A549 (cell line): ENCODE measurements around the gene NCAPD2. TPM values are rescaled to one million over a fixed set of nuclear protein-coding genes. Genes with fewer than 3 reads are reported as not detected.
"Not testable (repeated sequence)": the region's sequence is repeated elsewhere in the genome, so short reads cannot be mapped to it uniquely, and the experiment has no call there.

Source experiments
- ATAC-seq, 2 experiments: fragments of 200-7000 bp in 1 of 2; fragments of >200 bp in 1 of 2; cut with Nextera tagmentation in 1 of 2; cut with Tn5 transposase in 1 of 2; 3 replicates each; pipeline versions ENCODE4 v1.8.0 to v1.9.1; 2018 to 2020; ENCODE audit warnings: mild to moderate bottlenecking in 1 of 2, moderate library complexity in 1 of 2
- CTCF ChIA-PET: fragments of 300-600 bp; sonication (Branson Sonifier 250); formaldehyde crosslinking; extraction: SDS; loops from one replicate; lab custom pipeline; 2021; ENCODE audit warnings: antibody characterized with exemption, inconsistent platforms; lab: Yijun Ruan, JAX
- POLR2A ChIA-PET: fragments of 350-600 bp; formaldehyde crosslinking; extraction: SDS; loops from one replicate; lab custom pipeline; 2021; ENCODE audit warnings: antibody characterized with exemption, inconsistent platforms; lab: Yijun Ruan, JAX
- DNase-seq, 2 experiments: peaks; one replicate each; pipeline versions ENCODE4 v3.0.0 to v3.0.0-alpha.2; 2011 to 2016; ENCODE audit warnings: low read depth in 1 of 2, low spot score in 1 of 2
- FAIRE-seq: peaks from 2 replicates; lab custom pipeline; 2011; peaks lifted over from hg19 to GRCh38; lab: Jason Lieb, UNC
- H3K27ac ChIP-seq, 2 experiments: fragments of >200 bp; sonication (Bioruptor Twin); formaldehyde crosslinking; 3 replicates each; pipeline ENCODE4 v1.5.1; 2016 to 2017
- H3K4me1 ChIP-seq: fragments of >200 bp; sonication (Bioruptor Twin); formaldehyde crosslinking; 3 replicates; pipeline ENCODE4 v1.6.1; 2016
- H3K4me2 ChIP-seq: fragments of >200 bp; sonication (Bioruptor Twin); formaldehyde crosslinking; 3 replicates; pipeline ENCODE4 v1.6.1; 2016
- H3K4me3 ChIP-seq: fragments of >200 bp; sonication (Bioruptor Twin); formaldehyde crosslinking; 3 replicates; pipeline ENCODE4 v1.5.1; 2016
- H3K9me3 ChIP-seq: fragments of >200 bp; sonication (Bioruptor Twin); formaldehyde crosslinking; 3 replicates; pipeline ENCODE4 v1.6.1; 2016
- BHLHE40 ChIP-seq: IDR thresholded peaks from 2 replicates; pipeline ENCODE4 v1.6.1; 2012; ENCODE audit warnings: low read depth, low read length, inconsistent platforms
- CBX2 ChIP-seq: fragments of 200-600 bp; sonication (generic); IDR thresholded peaks from 2 replicates; pipeline ENCODE4 v1.6.1; 2016; ENCODE audit warnings: low read depth, mild to moderate bottlenecking, borderline replicate concordance
- CEBPB ChIP-seq, 2 experiments: fragments of >200 bp in 1 of 2; sonication (Bioruptor Twin) in 1 of 2; formaldehyde crosslinking in 1 of 2; IDR thresholded peaks; 2 replicates each; pipeline ENCODE4 v1.6.1; 2012 to 2016
- CTCF ChIP-seq: fragments of >200 bp; sonication (Bioruptor Twin); formaldehyde crosslinking; IDR thresholded peaks from 3 replicates; pipeline ENCODE4 v1.5.1; 2016
- EHF ChIP-seq: fragments of 250-450 bp; sonication (Bioruptor Pico); IDR thresholded peaks from 2 replicates; pipeline ENCODE4 v1.5.0; 2020; ENCODE audit warnings: mild to moderate bottlenecking
- HOXB5 ChIP-seq: fragments of 250-450 bp; sonication (Bioruptor Pico); IDR thresholded peaks from 2 replicates; pipeline ENCODE4 v1.5.0; 2020; ENCODE audit warnings: mild to moderate bottlenecking, moderate library complexity
- MAFK ChIP-seq: fragments of 450-650 bp; IDR thresholded peaks from 2 replicates; pipeline ENCODE4 v1.6.1; 2014; ENCODE audit not compliant: partially characterized antibody
- NPAS2 ChIP-seq: fragments of 250-450 bp; sonication (Bioruptor Pico); IDR thresholded peaks from 2 replicates; pipeline ENCODE4 v1.8.0; 2022; ENCODE audit warnings: mild to moderate bottlenecking, moderate library complexity, borderline replicate concordance
- RCOR1 ChIP-seq: fragments of 150-350 bp; IDR thresholded peaks from 2 replicates; pipeline ENCODE4 v1.6.1; 2014; ENCODE audit warnings: antibody characterized with exemption, low read length, low read depth
- RFX5 ChIP-seq: fragments of 450-650 bp; IDR thresholded peaks from 2 replicates; pipeline ENCODE4 v1.7.1; 2014; ENCODE audit warnings: antibody characterized with exemption, mild to moderate bottlenecking, moderate library complexity
- RNF2 ChIP-seq: fragments of 200-600 bp; sonication (generic); IDR thresholded peaks from 2 replicates; pipeline ENCODE4 v1.6.1; 2016; ENCODE audit warnings: low read depth, mild to moderate bottlenecking, antibody characterized with exemption, moderate library complexity, borderline replicate concordance
- SMC3 ChIP-seq: fragments of >200 bp; sonication (Bioruptor Twin); formaldehyde crosslinking; IDR thresholded peaks from 3 replicates; pipeline ENCODE4 v1.6.1; 2018; ENCODE audit warnings: inconsistent platforms
- SREBF2 ChIP-seq: fragments of 450-650 bp; IDR thresholded peaks from 2 replicates; pipeline ENCODE4 v1.6.1; 2014; ENCODE audit warnings: mild to moderate bottlenecking, moderate library complexity
- TFCP2L1 ChIP-seq: fragments of 250-450 bp; sonication (Bioruptor Pico); IDR thresholded peaks from 2 replicates; pipeline ENCODE4 v1.5.0; 2021; ENCODE audit warnings: mild to moderate bottlenecking
- TP53 ChIP-seq: fragments of 250-450 bp; sonication (Bioruptor Pico); IDR thresholded peaks from 2 replicates; pipeline ENCODE4 v1.5.0; 2021; ENCODE audit warnings: mild to moderate bottlenecking, moderate library complexity
- ZFP36 ChIP-seq: fragments of 450-650 bp; IDR thresholded peaks from 2 replicates; pipeline ENCODE4 v1.6.1; 2014; ENCODE audit warnings: borderline replicate concordance; ENCODE audit not compliant: partially characterized antibody
- ZNF302 ChIP-seq: fragments of 250-450 bp; sonication (Bioruptor Pico); IDR thresholded peaks from 2 replicates; pipeline ENCODE4 v1.9.0; 2021; ENCODE audit warnings: inconsistent platforms, mild to moderate bottlenecking, moderate library complexity
- WGBS: methylation state at CpG from one replicate; pipeline ENCODE4 v1.1.6; 2017; ENCODE audit errors: missing lambda C conversion rate; 5-methylcytosine and 5-hydroxymethylcytosine counted together
- polyA plus RNA-seq, 4 experiments: library from polyadenylated mRNA; depleted of rRNA in 3 of 4; stranded (reverse); fragments of >200 nt; fragmentation: RNase III in 1 of 4; extraction: RNeasy Plus Mini Kit Qiagen cat#74134 plus additional on column Dnase treatment in 1 of 4; gene quantifications; 2 replicates in 3 of 4; 3 replicates in 1 of 4; pipeline ENCODE4 v1.2.3, GENCODE V29; 2011 to 2017
- TF ChIP-seq, protein P1 (sequence below): fragments of >200 bp; sonication (Bioruptor Twin); formaldehyde crosslinking; IDR thresholded peaks from 3 replicates; pipeline ENCODE4 v1.6.1; 2016
- TF ChIP-seq, protein P2 (sequence below): fragments of 150-350 bp; IDR thresholded peaks from 2 replicates; pipeline ENCODE4 v1.6.1; 2014; ENCODE audit warnings: low read depth, mild to moderate bottlenecking, low read length

NCAPD2 gene
- polyA plus RNA-seq, 2 of the 4 experiments (the other 2 are of a cell fraction), result 82.0 to 130 TPM

DNA sequence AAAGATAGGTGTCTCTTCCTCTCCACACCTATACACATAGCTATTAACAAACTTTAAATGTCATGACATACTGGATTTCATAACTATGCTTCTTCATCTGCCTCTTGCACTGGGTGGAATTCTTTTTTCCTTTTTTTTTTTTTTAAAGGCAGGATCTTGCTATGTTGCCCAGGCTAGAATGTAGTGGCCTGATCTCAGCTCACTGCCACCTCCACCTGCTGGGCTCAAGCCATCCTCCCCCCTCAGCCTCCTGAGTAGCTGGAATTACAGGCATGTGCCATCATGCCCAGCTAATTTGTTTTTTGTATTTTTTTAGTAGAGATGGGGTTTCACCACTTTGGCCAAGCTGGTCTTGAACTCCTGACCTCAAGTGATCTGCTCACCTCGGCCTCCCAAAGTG lies 5.7 kb upstream of the NCAPD2 start:
- FAIRE-seq (no peak), DNase-seq (no peak), ATAC-seq (no peak)
- CTCF ChIA-PET, result interaction anchor here (0.6 to 4.3 kb wide), 7 partner anchors 13 to 162 kb away, joined by 3 to 28 read pairs (median 4); no protein-coding TSS in a partner anchor
- Histone ChIP-seq H3K27ac (no peak overlapping the region), H3K4me2 (no peak overlapping the region), H3K4me3 (no peak overlapping the region), H3K9me3 (no peaks in the 10 kb centered on the region), H3K4me1 (peaks cover 7% of the 10 kb centered on the region; the same call in 2 of the 3 replicates)
- POLR2A ChIA-PET, result interaction anchor here (0.6 to 2.2 kb wide), 2 partner anchors 15 to 17 kb away, joined by 4 to 6 read pairs; partner anchors contain the start of gene VAMP1
- TF ChIP-seq RNF2, result no peak
- TF ChIP-seq CEBPB (IDR thresholded peaks at IDR 0.05), result no peak
- no peak for TF ChIP-seq SREBF2
- no peak for TF ChIP-seq ZNF302 (CRISPR knock-in tag)
- TF ChIP-seq, protein P1, sequence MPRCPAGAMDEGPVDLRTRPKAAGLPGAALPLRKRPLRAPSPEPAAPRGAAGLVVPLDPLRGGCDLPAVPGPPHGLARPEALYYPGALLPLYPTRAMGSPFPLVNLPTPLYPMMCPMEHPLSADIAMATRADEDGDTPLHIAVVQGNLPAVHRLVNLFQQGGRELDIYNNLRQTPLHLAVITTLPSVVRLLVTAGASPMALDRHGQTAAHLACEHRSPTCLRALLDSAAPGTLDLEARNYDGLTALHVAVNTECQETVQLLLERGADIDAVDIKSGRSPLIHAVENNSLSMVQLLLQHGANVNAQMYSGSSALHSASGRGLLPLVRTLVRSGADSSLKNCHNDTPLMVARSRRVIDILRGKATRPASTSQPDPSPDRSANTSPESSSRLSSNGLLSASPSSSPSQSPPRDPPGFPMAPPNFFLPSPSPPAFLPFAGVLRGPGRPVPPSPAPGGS, result no peak
- no peak for TF ChIP-seq RFX5
- TF ChIP-seq HOXB5, result no peak
- no peak for TF ChIP-seq ZFP36
- no peak for TF ChIP-seq SMC3
- no peak for TF ChIP-seq TP53
- TF ChIP-seq RCOR1, result no peak
- TF ChIP-seq TFCP2L1, result no peak
- TF ChIP-seq BHLHE40, result no peak
- TF ChIP-seq NPAS2 (CRISPR knock-in tag), result no peak
- TF ChIP-seq CBX2, result no peak
- WGBS, result 62% methylated on average over 1 of the region's 1 CpG

GRCh38 chr12:6489449-6489848 lies 4.5 kb upstream of the NCAPD2 start:
- no peak overlapping the region for H3K27ac ChIP-seq
- POLR2A ChIA-PET, result interaction anchor here (2.2 kb wide), 1 partner anchor 19 kb away, joined by 6 read pairs; the partner anchor contains the start of gene VAMP1
- CTCF ChIA-PET, result interaction anchor here (0.7 to 4.3 kb wide), 4 partner anchors 23 to 163 kb away, joined by 3 to 18 read pairs (median 4); no protein-coding TSS in a partner anchor
- DNase-seq (no peak), FAIRE-seq (no peak), ATAC-seq (no peak)
- peaks cover 7% of the 10 kb centered on the region; the same call in 2 of the 3 replicates for H3K4me1 ChIP-seq
- TF ChIP-seq ZNF302 (CRISPR knock-in tag), result no peak
- no peak for TF ChIP-seq SREBF2
- no peak for TF ChIP-seq CTCF
- TF ChIP-seq CBX2, result no peak
- TF ChIP-seq, protein P2, sequence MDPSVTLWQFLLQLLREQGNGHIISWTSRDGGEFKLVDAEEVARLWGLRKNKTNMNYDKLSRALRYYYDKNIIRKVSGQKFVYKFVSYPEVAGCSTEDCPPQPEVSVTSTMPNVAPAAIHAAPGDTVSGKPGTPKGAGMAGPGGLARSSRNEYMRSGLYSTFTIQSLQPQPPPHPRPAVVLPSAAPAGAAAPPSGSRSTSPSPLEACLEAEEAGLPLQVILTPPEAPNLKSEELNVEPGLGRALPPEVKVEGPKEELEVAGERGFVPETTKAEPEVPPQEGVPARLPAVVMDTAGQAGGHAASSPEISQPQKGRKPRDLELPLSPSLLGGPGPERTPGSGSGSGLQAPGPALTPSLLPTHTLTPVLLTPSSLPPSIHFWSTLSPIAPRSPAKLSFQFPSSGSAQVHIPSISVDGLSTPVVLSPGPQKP, result no peak
- TF ChIP-seq MAFK, result no peak
- TF ChIP-seq EHF (CRISPR knock-in tag), result no peak
- no peak for TF ChIP-seq RCOR1
- no peak overlapping the region for H3K4me2 ChIP-seq
- no peak overlapping the region for H3K4me3 ChIP-seq
- 53% methylated on average over 4 of the region's 4 CpGs for WGBS
- no peaks in the 10 kb centered on the region for H3K9me3 ChIP-seq

- FAIRE-seq, ATAC-seq: not testable (repeated sequence)
- 95% methylated on average over 1 of the region's 1 CpG for WGBS
Observed at GRCh38 chr12:6490673-6491072, 3.2 kb upstream of the NCAPD2 start.

More at GRCh38 chr12:6490673-6491072, 3.2 kb upstream of the NCAPD2 start:
- DNase-seq, H3K4me3 ChIP-seq, H3K4me2 ChIP-seq, POLR2A ChIA-PET, H3K9me3 ChIP-seq, H3K27ac ChIP-seq: not testable (repeated sequence)
- H3K4me1 ChIP-seq, result peaks cover 18% of the 10 kb centered on the region
- CTCF ChIA-PET, result interaction anchor here (0.6 to 1.8 kb wide), 2 partner anchors 10 to 125 kb away, joined by 3 to 5 read pairs; no protein-coding TSS in a partner anchor
